SU-DHL-6 (cell line): ENCODE results near the gene CD80.

Source experiments
- H2AFZ ChIP-seq: fragments of 200-600 bp; sonication (generic); 2 replicates; pipeline ENCODE4 v1.6.1; 2014; ENCODE audit warnings: low read depth, mild to moderate bottlenecking, moderate library complexity, mixed read lengths, antibody characterized with exemption, low read length; ENCODE audit not compliant: severe bottlenecking
- H3F3A ChIP-seq: fragments of 200-600 bp; shearing (Covaris generic); 2 replicates; pipeline ENCODE4 v1.6.0; 2016; ENCODE audit warnings: antibody characterized with exemption, mild to moderate bottlenecking; ENCODE audit not compliant: insufficient read depth
- H3K27ac ChIP-seq: fragments of 200-600 bp; sonication (generic); 2 replicates; pipeline ENCODE4 v1.5.1; 2016; ENCODE audit warnings: low read depth, mild to moderate bottlenecking, low read length, moderate library complexity, mixed read lengths
- H3K27me3 ChIP-seq: fragments of 200-600 bp; sonication (generic), shearing (Covaris generic); 2 replicates; pipeline ENCODE4 v1.6.0; 2014; ENCODE audit warnings: mild to moderate bottlenecking, low read length
- H3K36me3 ChIP-seq: fragments of 200-600 bp; sonication (generic); 2 replicates; pipeline ENCODE4 v1.6.1; 2014; ENCODE audit warnings: mild to moderate bottlenecking, low read length, mixed read lengths
- H3K4me2 ChIP-seq: fragments of 300-600, 200-600 bp; shearing (Covaris generic), sonication (generic); 2 replicates; pipeline ENCODE4 v1.6.0; 2014; ENCODE audit warnings: low read length, low read depth, mild to moderate bottlenecking; ENCODE audit not compliant: poor library complexity, severe bottlenecking
- H3K4me3 ChIP-seq: fragments of 200-600 bp; sonication (generic); 2 replicates; pipeline ENCODE4 v1.5.1; 2014; ENCODE audit warnings: antibody characterized with exemption, low read length, mild to moderate bottlenecking, mixed read lengths; ENCODE audit not compliant: insufficient read depth, poor library complexity, severe bottlenecking
- H3K79me2 ChIP-seq: fragments of 200-600 bp; sonication (generic); 2 replicates; pipeline ENCODE4 v1.6.1; 2014; ENCODE audit warnings: mild to moderate bottlenecking, low read length, moderate library complexity; ENCODE audit not compliant: insufficient read depth
- H3K9ac ChIP-seq: fragments of 200-600 bp; sonication (generic); 2 replicates; pipeline ENCODE4 v1.7.0; 2014; ENCODE audit warnings: mild to moderate bottlenecking, low read length
- H3K9me2 ChIP-seq: fragments of 200-600 bp; sonication (generic); replicated peaks from 2 replicates; pipeline ENCODE4 v1.6.1; 2014; ENCODE audit warnings: low read length; ENCODE audit not compliant: insufficient read depth
- H3K9me3 ChIP-seq: fragments of 200-600 bp; sonication (generic); 2 replicates; pipeline ENCODE4 v1.6.1; 2014; ENCODE audit warnings: low read length, mixed read lengths; ENCODE audit not compliant: insufficient read depth
- H4K20me1 ChIP-seq: fragments of 200-600 bp; sonication (generic); 2 replicates; pipeline ENCODE4 v1.6.1; 2014; ENCODE audit warnings: low read depth, mild to moderate bottlenecking, antibody characterized with exemption, low read length, moderate library complexity, mixed read lengths
- EZH2phosphoT487 ChIP-seq: fragments of 200-600 bp; sonication (generic), shearing (Covaris generic); conservative IDR thresholded peaks from 2 replicates; pipeline ENCODE4 v1.6.1; 2018; ENCODE audit warnings: mild to moderate bottlenecking, antibody characterized with exemption, low read length, moderate library complexity, mixed read lengths
- TF ChIP-seq, protein P1 (sequence below): fragments of 200-600 bp; sonication (generic); IDR thresholded peaks from one replicate; pipeline ENCODE4 v1.5.1; 2017; ENCODE audit warnings: antibody characterized with exemption, mild to moderate bottlenecking, low read length, moderate library complexity; ENCODE audit not compliant: insufficient read depth, poor library complexity, severe bottlenecking

Gene CD80

DNA sequence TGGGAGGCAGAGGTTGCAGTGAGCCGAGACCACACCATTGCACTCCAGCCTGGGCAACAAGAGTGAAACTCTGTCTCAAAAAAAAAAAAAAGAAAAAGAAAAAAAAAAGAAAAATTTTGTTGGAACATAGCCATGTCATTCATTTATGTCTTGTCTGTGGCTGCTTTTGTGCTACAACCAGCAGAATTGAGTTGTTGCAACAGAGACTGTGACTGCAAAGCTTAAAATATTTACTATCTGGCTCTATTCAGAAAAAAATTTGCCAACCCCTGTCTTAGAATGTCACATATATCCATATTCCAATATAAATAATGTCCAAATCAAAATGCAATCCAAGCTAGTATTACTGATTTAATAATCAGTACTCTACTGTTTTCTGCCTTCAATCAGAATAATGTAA lies 25.1 kb downstream of the CD80 start:
- Histone ChIP-seq H3K27ac (no peak overlapping the region), H3K79me2 (peaks cover 17% of the 10 kb centered on the region; the same call in 1 of the 2 replicates), H3K4me3 (no peak overlapping the region), H3K27me3 (no peaks in the 10 kb centered on the region), H4K20me1 (no peaks in the 10 kb centered on the region), H2AFZ (no peak overlapping the region), H3K9me2 (no peaks in the 10 kb centered on the region), H3K9ac (no peak overlapping the region), H3F3A (peaks cover 12% of the 10 kb centered on the region; the same call in 1 of the 2 replicates), H3K4me2 (no peak overlapping the region), H3K36me3 (peaks cover 32% of the 10 kb centered on the region), H3K9me3 (no peaks in the 10 kb centered on the region)
- TF ChIP-seq, protein P1, sequence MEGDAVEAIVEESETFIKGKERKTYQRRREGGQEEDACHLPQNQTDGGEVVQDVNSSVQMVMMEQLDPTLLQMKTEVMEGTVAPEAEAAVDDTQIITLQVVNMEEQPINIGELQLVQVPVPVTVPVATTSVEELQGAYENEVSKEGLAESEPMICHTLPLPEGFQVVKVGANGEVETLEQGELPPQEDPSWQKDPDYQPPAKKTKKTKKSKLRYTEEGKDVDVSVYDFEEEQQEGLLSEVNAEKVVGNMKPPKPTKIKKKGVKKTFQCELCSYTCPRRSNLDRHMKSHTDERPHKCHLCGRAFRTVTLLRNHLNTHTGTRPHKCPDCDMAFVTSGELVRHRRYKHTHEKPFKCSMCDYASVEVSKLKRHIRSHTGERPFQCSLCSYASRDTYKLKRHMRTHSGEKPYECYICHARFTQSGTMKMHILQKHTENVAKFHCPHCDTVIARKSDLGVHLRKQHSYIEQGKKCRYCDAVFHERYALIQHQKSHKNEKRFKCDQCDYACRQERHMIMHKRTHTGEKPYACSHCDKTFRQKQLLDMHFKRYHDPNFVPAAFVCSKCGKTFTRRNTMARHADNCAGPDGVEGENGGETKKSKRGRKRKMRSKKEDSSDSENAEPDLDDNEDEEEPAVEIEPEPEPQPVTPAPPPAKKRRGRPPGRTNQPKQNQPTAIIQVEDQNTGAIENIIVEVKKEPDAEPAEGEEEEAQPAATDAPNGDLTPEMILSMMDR, result no peak
- TF ChIP-seq EZH2phosphoT487, result no peak

DNA sequence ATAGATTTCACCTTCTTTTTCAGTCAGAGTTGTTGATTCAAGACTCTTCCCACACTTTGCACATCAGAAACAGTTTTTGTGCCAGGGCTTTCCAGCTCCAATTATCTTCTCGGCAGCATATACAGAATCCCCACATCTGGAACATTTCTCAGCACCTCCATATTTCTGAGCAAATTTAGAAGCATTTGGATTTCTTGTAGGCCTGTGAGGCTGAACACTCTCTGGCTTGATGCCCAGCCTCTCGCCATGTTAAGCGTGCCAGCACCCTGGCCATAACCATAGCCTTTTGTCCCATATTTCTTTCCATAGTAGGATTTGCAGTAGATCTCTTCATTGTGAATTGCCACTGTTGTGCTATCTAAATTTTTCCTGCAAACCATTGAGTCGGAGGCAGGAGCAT lies 28.3 kb downstream of the CD80 start:
- TF ChIP-seq EZH2phosphoT487, result no peak
- TF ChIP-seq, protein P1, result no peak
- H3K36me3 ChIP-seq, result peaks cover 37% of the 10 kb centered on the region
- no peak overlapping the region for H3K4me2 ChIP-seq
- no peaks in the 10 kb centered on the region; the same call in 1 of the 2 replicates for H3K79me2 ChIP-seq
- no peaks in the 10 kb centered on the region for H3K9me2 ChIP-seq
- H3K9ac ChIP-seq, result no peak overlapping the region
- H4K20me1 ChIP-seq, result no peaks in the 10 kb centered on the region
- no peak overlapping the region for H2AFZ ChIP-seq
- no peaks in the 10 kb centered on the region for H3K27me3 ChIP-seq
- peaks cover 9% of the 10 kb centered on the region; the same call in 1 of the 2 replicates for H3F3A ChIP-seq
- no peak overlapping the region for H3K4me3 ChIP-seq
- H3K27ac ChIP-seq, result no peak overlapping the region
- no peaks in the 10 kb centered on the region for H3K9me3 ChIP-seq

DNA sequence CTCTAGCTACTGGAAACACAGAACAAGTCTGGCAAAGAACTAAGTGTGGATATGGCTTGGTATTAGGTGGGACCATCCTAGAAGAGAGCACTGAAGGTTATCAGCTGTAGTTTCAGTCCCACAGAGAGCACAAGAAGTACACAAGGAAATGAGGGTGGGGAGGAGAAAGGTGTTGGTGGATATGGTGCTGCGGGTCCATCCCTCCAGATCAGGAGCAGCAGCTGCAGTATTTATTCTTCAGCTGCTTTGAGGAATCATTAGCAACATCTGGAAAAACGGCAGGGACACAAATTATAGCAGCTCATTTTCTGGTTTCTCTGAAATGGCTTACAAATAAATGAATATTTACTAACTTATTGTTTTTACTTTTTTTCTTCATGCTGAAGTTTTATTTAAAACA lies 29.0 kb downstream of the CD80 start:
- Histone ChIP-seq H4K20me1 (no peaks in the 10 kb centered on the region), H3K9me3 (no peaks in the 10 kb centered on the region), H3K27ac (no peak overlapping the region), H3F3A (peaks cover 9% of the 10 kb centered on the region), H3K27me3 (no peaks in the 10 kb centered on the region), H3K4me2 (no peak overlapping the region), H3K9ac (no peak overlapping the region), H2AFZ (no peak overlapping the region), H3K4me3 (no peak overlapping the region), H3K9me2 (no peaks in the 10 kb centered on the region), H3K36me3 (peaks cover 38% of the 10 kb centered on the region), H3K79me2 (no peaks in the 10 kb centered on the region; the same call in 1 of the 2 replicates)
- TF ChIP-seq, protein P1, result no peak
- no peak for TF ChIP-seq EZH2phosphoT487

DNA sequence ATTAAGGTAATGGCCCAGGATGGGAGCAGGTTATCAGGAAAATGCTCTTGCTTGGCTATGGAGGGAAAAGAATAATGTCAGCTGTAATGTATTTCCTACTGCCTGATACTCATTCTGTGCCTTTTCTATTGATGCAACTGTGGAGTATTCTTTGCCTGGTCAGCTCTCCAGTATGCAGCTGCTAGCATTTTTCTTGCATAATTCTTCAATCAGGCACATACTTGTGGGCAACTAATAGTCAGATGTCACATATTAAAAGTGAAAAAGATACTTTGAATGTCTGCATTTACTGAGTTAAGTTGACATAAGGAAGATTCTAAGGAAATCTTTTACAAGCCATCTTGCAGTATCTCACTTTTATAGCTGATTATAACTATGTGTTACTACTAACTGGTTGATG lies 29.5 kb downstream of the CD80 start:
- H3K9ac ChIP-seq, result no peak overlapping the region
- H4K20me1 ChIP-seq, result no peaks in the 10 kb centered on the region
- H3K4me3 ChIP-seq, result no peak overlapping the region
- H3K4me2 ChIP-seq, result no peak overlapping the region
- TF ChIP-seq EZH2phosphoT487, result no peak
- TF ChIP-seq, protein P1, result no peak
- no peaks in the 10 kb centered on the region for H3K79me2 ChIP-seq
- no peaks in the 10 kb centered on the region for H3K9me2 ChIP-seq
- H3K36me3 ChIP-seq, result peaks cover 38% of the 10 kb centered on the region
- no peak overlapping the region for H3K27ac ChIP-seq
- no peaks in the 10 kb centered on the region for H3K9me3 ChIP-seq
- H2AFZ ChIP-seq, result no peak overlapping the region
- H3K27me3 ChIP-seq, result no peaks in the 10 kb centered on the region
- peaks cover 13% of the 10 kb centered on the region for H3F3A ChIP-seq
